ENCODE measurements around the gene KREMEN1. TPM values are rescaled to one million over a fixed set of nuclear protein-coding genes. Genes with fewer than 3 reads are reported as not detected.

KREMEN1 gene
- total and polyA plus RNA-seq, 10 of the 15 experiments (the other 5 are each of a cell fraction or from before 2014, with no cell fraction given): 0.10 to 2.5 (median 0.20) TPM; not detected in 1

DNA sequence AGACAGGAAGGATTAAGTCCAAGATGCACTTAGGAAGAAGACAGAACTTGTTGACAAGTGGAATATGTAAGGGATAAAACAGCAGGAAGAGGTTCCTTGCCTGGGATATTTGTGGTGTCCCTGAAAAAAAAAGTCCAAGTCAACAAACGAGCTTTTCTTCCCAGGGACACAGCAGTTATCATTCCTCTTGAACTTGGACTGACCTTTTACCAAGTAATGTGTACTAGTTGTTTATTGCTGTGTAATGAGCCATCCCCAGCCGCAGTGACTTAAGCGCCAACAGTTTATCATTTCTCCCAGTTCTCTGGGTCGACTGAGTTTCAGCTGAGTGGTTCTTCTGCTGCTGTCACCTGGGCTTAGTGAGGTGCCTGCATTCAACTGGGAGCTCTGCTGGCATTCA is 37.0 kb downstream of the KREMEN1 start (continued):
- no peak for TF ChIP-seq ZNF622 (IDR thresholded peaks at IDR 0.05)
- no peak for TF ChIP-seq CREM (IDR thresholded peaks at IDR 0.05; ENCODE audit: low read depth)
- no peak for TF ChIP-seq ETV6 (conservative IDR thresholded peaks at IDR 0.05 in 1 of 2, IDR thresholded peaks at IDR 0.05 in 1 of 2; ENCODE audit: borderline replicate concordance in 1 of 2, low read depth in 1 of 2)
- TF ChIP-seq, protein P1, sequence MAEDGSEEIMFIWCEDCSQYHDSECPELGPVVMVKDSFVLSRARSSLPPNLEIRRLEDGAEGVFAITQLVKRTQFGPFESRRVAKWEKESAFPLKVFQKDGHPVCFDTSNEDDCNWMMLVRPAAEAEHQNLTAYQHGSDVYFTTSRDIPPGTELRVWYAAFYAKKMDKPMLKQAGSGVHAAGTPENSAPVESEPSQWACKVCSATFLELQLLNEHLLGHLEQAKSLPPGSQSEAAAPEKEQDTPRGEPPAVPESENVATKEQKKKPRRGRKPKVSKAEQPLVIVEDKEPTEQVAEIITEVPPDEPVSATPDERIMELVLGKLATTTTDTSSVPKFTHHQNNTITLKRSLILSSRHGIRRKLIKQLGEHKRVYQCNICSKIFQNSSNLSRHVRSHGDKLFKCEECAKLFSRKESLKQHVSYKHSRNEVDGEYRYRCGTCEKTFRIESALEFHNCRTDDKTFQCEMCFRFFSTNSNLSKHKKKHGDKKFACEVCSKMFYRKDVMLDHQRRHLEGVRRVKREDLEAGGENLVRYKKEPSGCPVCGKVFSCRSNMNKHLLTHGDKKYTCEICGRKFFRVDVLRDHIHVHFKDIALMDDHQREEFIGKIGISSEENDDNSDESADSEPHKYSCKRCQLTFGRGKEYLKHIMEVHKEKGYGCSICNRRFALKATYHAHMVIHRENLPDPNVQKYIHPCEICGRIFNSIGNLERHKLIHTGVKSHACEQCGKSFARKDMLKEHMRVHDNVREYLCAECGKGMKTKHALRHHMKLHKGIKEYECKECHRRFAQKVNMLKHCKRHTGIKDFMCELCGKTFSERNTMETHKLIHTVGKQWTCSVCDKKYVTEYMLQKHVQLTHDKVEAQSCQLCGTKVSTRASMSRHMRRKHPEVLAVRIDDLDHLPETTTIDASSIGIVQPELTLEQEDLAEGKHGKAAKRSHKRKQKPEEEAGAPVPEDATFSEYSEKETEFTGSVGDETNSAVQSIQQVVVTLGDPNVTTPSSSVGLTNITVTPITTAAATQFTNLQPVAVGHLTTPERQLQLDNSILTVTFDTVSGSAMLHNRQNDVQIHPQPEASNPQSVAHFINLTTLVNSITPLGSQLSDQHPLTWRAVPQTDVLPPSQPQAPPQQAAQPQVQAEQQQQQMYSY (CRISPR knock-in tag; IDR thresholded peaks at IDR 0.05): no peak
- TF ChIP-seq, protein P2, sequence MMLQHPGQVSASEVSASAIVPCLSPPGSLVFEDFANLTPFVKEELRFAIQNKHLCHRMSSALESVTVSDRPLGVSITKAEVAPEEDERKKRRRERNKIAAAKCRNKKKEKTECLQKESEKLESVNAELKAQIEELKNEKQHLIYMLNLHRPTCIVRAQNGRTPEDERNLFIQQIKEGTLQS (IDR thresholded peaks at IDR 0.05; ENCODE audit: borderline replicate concordance, extremely low read depth, low read depth, low read length): no peak
- TF ChIP-seq BACH1 (IDR thresholded peaks at IDR 0.05; ENCODE audit: borderline replicate concordance): no peak
- no peak for TF ChIP-seq RUNX3 (IDR thresholded peaks at IDR 0.05; ENCODE audit: low read length)
- no peak for TF ChIP-seq TAF1 (IDR thresholded peaks at IDR 0.05; ENCODE audit: borderline replicate concordance, low read depth, low read length)
- TF ChIP-seq, protein P3, sequence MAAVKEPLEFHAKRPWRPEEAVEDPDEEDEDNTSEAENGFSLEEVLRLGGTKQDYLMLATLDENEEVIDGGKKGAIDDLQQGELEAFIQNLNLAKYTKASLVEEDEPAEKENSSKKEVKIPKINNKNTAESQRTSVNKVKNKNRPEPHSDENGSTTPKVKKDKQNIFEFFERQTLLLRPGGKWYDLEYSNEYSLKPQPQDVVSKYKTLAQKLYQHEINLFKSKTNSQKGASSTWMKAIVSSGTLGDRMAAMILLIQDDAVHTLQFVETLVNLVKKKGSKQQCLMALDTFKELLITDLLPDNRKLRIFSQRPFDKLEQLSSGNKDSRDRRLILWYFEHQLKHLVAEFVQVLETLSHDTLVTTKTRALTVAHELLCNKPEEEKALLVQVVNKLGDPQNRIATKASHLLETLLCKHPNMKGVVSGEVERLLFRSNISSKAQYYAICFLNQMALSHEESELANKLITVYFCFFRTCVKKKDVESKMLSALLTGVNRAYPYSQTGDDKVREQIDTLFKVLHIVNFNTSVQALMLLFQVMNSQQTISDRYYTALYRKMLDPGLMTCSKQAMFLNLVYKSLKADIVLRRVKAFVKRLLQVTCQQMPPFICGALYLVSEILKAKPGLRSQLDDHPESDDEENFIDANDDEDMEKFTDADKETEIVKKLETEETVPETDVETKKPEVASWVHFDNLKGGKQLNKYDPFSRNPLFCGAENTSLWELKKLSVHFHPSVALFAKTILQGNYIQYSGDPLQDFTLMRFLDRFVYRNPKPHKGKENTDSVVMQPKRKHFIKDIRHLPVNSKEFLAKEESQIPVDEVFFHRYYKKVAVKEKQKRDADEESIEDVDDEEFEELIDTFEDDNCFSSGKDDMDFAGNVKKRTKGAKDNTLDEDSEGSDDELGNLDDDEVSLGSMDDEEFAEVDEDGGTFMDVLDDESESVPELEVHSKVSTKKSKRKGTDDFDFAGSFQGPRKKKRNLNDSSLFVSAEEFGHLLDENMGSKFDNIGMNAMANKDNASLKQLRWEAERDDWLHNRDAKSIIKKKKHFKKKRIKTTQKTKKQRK (IDR thresholded peaks at IDR 0.05; ENCODE audit: low read depth, low read length): no peak
- no peak for TF ChIP-seq ZNF384 (IDR thresholded peaks at IDR 0.05; ENCODE audit: borderline replicate concordance, low read depth, low read length)
